ENCODE data around the gene TMF1.

TMF1 gene

GRCh38 chr3:69081583-69082262 is 29.6 kb upstream of the TMF1 start:
- peak; percentile 36 for DNase-seq (ENCODE audit: low read depth)

- peak; percentile 87 for DNase-seq (ENCODE audit: low read depth)
These were observed 28.2 kb upstream of the TMF1 start, which contains the start of gene UBA3 for GRCh38 chr3:69080233-69080920. Gene UBA3 (minus strand): TSS chr3:69080365. CDS start chr3:69080353, 12 bp downstream.

- DNase-seq (ENCODE audit: low read depth), result peak; percentile 25
These were observed 27.4 kb upstream of the TMF1 start for GRCh38 chr3:69079269-69080159.

- no peak for DNase-seq (ENCODE audit: low read depth)
These were observed 20.8 kb upstream of the TMF1 start for GRCh38 chr3:69072928-69073327.

- DNase-seq (ENCODE audit: low read depth), result no peak
These were observed 14.0 kb upstream of the TMF1 start for GRCh38 chr3:69066121-69066520.

- DNase-seq (ENCODE audit: low read depth), result no peak
These were observed 13.3 kb upstream of the TMF1 start for GRCh38 chr3:69065318-69065964.

GRCh38 chr3:69063636-69064035 is 11.5 kb upstream of the TMF1 start:
- DNase-seq (ENCODE audit: low read depth), result no peak

GRCh38 chr3:69059688-69060087 is 7.6 kb upstream of the TMF1 start:
- no peak for DNase-seq (ENCODE audit: low read depth)

- no peak for DNase-seq (ENCODE audit: low read depth)
These were observed 6.8 kb upstream of the TMF1 start for GRCh38 chr3:69058947-69059224.

- no peak for DNase-seq (ENCODE audit: low read depth)
These were observed 6.2 kb upstream of the TMF1 start for GRCh38 chr3:69058180-69058946.

GRCh38 chr3:69052472-69052898 is 352 bp upstream of the TMF1 start:
- no peak for DNase-seq (ENCODE audit: low read depth)

GRCh38 chr3:69048990-69049389 is 3.1 kb downstream of the TMF1 start:
- no peak for DNase-seq (ENCODE audit: low read depth)

- DNase-seq (ENCODE audit: low read depth), result no peak
These were observed 7.5 kb downstream of the TMF1 start for GRCh38 chr3:69044608-69045007.

GRCh38 chr3:69033470-69033869 is 18.7 kb downstream of the TMF1 start:
- DNase-seq (ENCODE audit: low read depth), result peak; percentile 87

- DNase-seq (ENCODE audit: low read depth), result no peak
These were observed 19.4 kb downstream of the TMF1 start for GRCh38 chr3:69032737-69033136.

- DNase-seq (ENCODE audit: low read depth), result peak; percentile 83
These were observed 20.0 kb downstream of the TMF1 start for GRCh38 chr3:69032142-69032541.

- peak; percentile 27 for DNase-seq (ENCODE audit: low read depth)
These were observed 20.5 kb downstream of the TMF1 start for GRCh38 chr3:69031635-69032034.

GRCh38 chr3:69020857-69021256 is 31.3 kb downstream of the TMF1 start:
- no peak for DNase-seq (ENCODE audit: low read depth)

- DNase-seq (ENCODE audit: low read depth), result no peak
These were observed 31.7 kb downstream of the TMF1 start for GRCh38 chr3:69020424-69020823.

GRCh38 chr3:69016901-69017300 is 35.2 kb downstream of the TMF1 start:
- no peak for DNase-seq (ENCODE audit: low read depth)

- DNase-seq (ENCODE audit: low read depth), result no peak
These were observed 36.0 kb downstream of the TMF1 start for GRCh38 chr3:69016102-69016501.

All from EH (cell line).